H1 (cell line): Measurements from ENCODE around the gene PUSL1.

Experiments used
- ATF3 ChIP-seq: IDR thresholded peaks from 2 replicates; pipeline ENCODE4 v1.6.1; 2011; ENCODE audit warnings: low read depth, mild to moderate bottlenecking, low read length; ENCODE audit not compliant: insufficient read depth
- CTCF ChIP-seq, 3 experiments: IDR thresholded peaks; 1 replicate in 2 of 3; 2 replicates in 1 of 3; pipeline versions ENCODE4 v1.5.1 to v1.6.1; 2011; ENCODE audit warnings: low read length in 3 of 3, mild to moderate bottlenecking in 3 of 3, inconsistent platforms in 2 of 3, low read depth in 1 of 3, moderate library complexity in 1 of 3; ENCODE audit not compliant: insufficient read depth in 1 of 3; ENCODE audit errors: control extremely low read depth in 1 of 3
- POLR2A ChIP-seq, 2 experiments: IDR thresholded peaks; 1 replicate in 1 of 2; 2 replicates in 1 of 2; pipeline ENCODE4 v1.6.1; 2011; ENCODE audit warnings: low read depth in 2 of 2, low read length in 2 of 2, mild to moderate bottlenecking in 2 of 2; ENCODE audit errors: control extremely low read depth in 1 of 2
- POLR2AphosphoS5 ChIP-seq: IDR thresholded peaks from 2 replicates; pipeline ENCODE4 v1.6.1; 2011; ENCODE audit warnings: low read depth, low read length
- POU5F1 ChIP-seq: IDR thresholded peaks from 2 replicates; pipeline ENCODE4 v1.6.1; 2011; ENCODE audit warnings: low read depth, mild to moderate bottlenecking, low read length, moderate library complexity
- SP1 ChIP-seq: IDR thresholded peaks from 2 replicates; pipeline ENCODE4 v1.6.1; 2011; ENCODE audit warnings: low read depth, low read length
- SUZ12 ChIP-seq: fragments of 200-600 bp; sonication (generic); IDR thresholded peaks from 2 replicates; pipeline ENCODE4 v1.6.1; 2012; ENCODE audit warnings: mild to moderate bottlenecking, inconsistent platforms, low read length, moderate library complexity, mixed read lengths
- TBP ChIP-seq: IDR thresholded peaks from 2 replicates; pipeline ENCODE4 v1.6.1; 2011; ENCODE audit warnings: low read depth, low read length, improper control_type of control experiment
- ZNF274 ChIP-seq: IDR thresholded peaks from 2 replicates; pipeline ENCODE4 v1.7.0; 2012; ENCODE audit warnings: low read length, borderline replicate concordance; ENCODE audit errors: extremely low read depth

GRCh38 chr1:1348420-1349255, 40.2 kb downstream of the PUSL1 start:
- TF ChIP-seq CTCF (IDR thresholded peaks at IDR 0.05; ENCODE audit: control extremely low read depth in 1 of 3, insufficient read depth in 1 of 3, low read depth in 1 of 3, low read length in 3 of 3) (no peak), POLR2A (IDR thresholded peaks at IDR 0.05; ENCODE audit: control extremely low read depth in 1 of 2, low read depth in 2 of 2, low read length in 2 of 2) (no peak), POU5F1 (no peak), SP1 (no peak), ATF3 (no peak), SUZ12 (no peak), TBP (no peak), ZNF274 (no peak), POLR2AphosphoS5 (no peak)
